ENCODE data around the gene TNFRSF1B. TPM values are rescaled to one million over a fixed set of nuclear protein-coding genes. Genes with fewer than 3 reads are reported as not detected.

The TNFRSF1B gene
- total RNA-seq, result 9.4 and 11.9 TPM in 2 replicates

DNA sequence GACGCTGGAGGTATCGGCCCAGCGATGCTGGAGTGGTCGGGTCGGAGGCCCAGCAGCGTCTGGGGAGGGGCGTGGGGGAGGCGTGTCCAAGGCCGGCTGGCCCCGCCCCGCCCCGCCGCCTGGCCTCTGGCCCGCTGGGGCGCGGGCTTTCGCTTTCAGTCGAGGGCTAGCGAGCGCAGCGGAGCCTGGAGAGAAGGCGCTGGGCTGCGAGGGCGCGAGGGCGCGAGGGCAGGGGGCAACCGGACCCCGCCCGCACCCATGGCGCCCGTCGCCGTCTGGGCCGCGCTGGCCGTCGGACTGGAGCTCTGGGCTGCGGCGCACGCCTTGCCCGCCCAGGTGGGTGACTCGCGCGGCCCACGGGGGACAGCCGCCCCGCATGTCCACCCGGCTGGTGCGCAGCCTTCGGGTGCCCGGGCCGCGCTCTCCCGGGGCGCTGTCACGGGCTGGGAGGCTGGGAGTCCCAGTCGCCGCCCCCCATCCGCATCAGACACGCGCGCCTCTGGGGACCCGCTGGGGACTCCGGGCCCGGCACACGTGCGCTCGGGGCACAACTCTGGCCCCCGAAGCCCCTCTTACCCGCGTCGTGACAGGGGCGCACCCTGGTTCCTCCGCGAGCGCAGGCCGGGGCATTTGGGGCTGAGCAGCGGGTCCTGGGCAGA, at the start of gene TNFRSF1B:
TNFRSF1B (plus strand) TSS at position 158 of the 659 bp plus-strand sequence; CDS start at position 259, 101 bp downstream.

GRCh38 chr1:12229835-12230548, 63.2 kb downstream of the TNFRSF1B start, which contains the start of gene VPS13D:
Gene VPS13D (plus strand): TSS chr1:12230030. CDS start chr1:12234267, 4,237 bp downstream.

Other genes starting within 250 kb of the TNFRSF1B start
- gene KIAA2013, start 240.6 kb upstream of the TNFRSF1B start, total RNA-seq, result 70.9 and 76.7 TPM in 2 replicates
- gene PLOD1, start 232.3 kb upstream of the TNFRSF1B start, total RNA-seq, result 165 and 172 TPM in 2 replicates
- gene MFN2, start 186.5 kb upstream of the TNFRSF1B start, total RNA-seq, result 46.6 and 48.6 TPM in 2 replicates
- 36.4 and 41.4 TPM in 2 replicates for gene MIIP, start 147.5 kb upstream of the TNFRSF1B start, total RNA-seq
- gene TNFRSF8, start 103.7 kb upstream of the TNFRSF1B start, total RNA-seq, result not detected in 2 replicates
- gene VPS13D, start 63.0 kb downstream of the TNFRSF1B start, total RNA-seq, result 11.3 and 11.4 TPM in 2 replicates

Measured in bronchus fibroblast of lung (primary cell).